Endothelial cell (in vitro differentiated cells): ENCODE measurements around the gene HOGA1. TPM values are rescaled to one million over a fixed set of nuclear protein-coding genes. Genes with fewer than 3 reads are reported as not detected.

Experiments
- DNase-seq: peaks from one replicate; pipeline ENCODE4 v3.0.0; 2021; ENCODE audit warnings: low spot score
- H3K27ac Mint-ChIP-seq: one replicate; pipeline ENCODE4 v1.8.0; 2021; ENCODE audit warnings: mixed read lengths, inconsistent platforms; ENCODE audit not compliant: unreplicated experiment
- H3K27me3 Mint-ChIP-seq: one replicate; pipeline ENCODE4 v1.8.0; 2021; ENCODE audit warnings: mild to moderate bottlenecking, moderate library complexity, mixed read lengths, inconsistent platforms; ENCODE audit not compliant: unreplicated experiment
- H3K36me3 Mint-ChIP-seq: one replicate; pipeline ENCODE4 v1.8.0; 2021; ENCODE audit warnings: mild to moderate bottlenecking, low read depth, mixed read lengths, inconsistent platforms; ENCODE audit not compliant: unreplicated experiment
- H3K4me1 Mint-ChIP-seq: one replicate; pipeline ENCODE4 v1.8.0; 2021; ENCODE audit warnings: mild to moderate bottlenecking, mixed read lengths, inconsistent platforms; ENCODE audit not compliant: unreplicated experiment
- H3K4me3 Mint-ChIP-seq: one replicate; pipeline ENCODE4 v1.8.0; 2021; ENCODE audit warnings: mild to moderate bottlenecking, mixed read lengths, inconsistent platforms; ENCODE audit not compliant: unreplicated experiment
- H3K9me3 Mint-ChIP-seq: one replicate; pipeline ENCODE4 v1.8.0; 2021; ENCODE audit warnings: mixed read lengths, inconsistent platforms; ENCODE audit not compliant: unreplicated experiment
- CTCF ChIP-seq: fragments of 200-600 bp; sonication (generic); IDR thresholded peaks from one replicate; pipeline ENCODE4 v1.5.0; 2021; ENCODE audit warnings: antibody characterized with exemption; ENCODE audit not compliant: unreplicated experiment
- total RNA-seq: library from RNA; stranded (reverse); fragmentation: NEBNext Ultra II Directional; extraction: Animal tissue kit (Norgen Biotek cat#: 25700); gene quantifications from one replicate; pipeline ENCODE4 v1.2.1, GENCODE V29; 2021; ENCODE audit not compliant: unreplicated experiment

HOGA1 gene
- total RNA-seq, 1 donor from 2014 or later, result 0.85 TPM

DNA sequence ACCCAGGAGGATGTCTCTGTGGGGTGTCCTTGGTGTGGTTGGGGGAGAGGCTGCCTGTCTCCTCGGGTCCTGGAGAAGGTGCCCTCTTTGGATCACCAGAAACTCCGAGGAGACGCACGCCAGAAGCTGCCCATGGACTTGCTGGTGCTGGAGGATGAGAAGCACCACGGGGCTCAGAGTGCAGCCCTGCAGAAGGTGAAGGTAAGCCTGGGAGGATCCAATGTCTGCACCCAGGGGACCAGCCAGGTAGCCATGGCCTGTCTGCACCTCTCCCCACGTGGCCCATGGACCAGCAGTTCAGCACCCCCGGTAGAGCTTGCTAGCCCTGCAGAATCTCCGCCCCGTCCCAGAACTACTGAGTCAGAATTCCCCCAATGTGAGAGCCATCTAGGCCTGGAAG, 6.5 kb upstream of the HOGA1 start:
- DNase-seq, result no peak
- H3K36me3 Mint-ChIP-seq, result peaks cover 5% of the 10 kb centered on the region
- no peak overlapping the region for H3K27ac Mint-ChIP-seq
- H3K4me1 Mint-ChIP-seq, result no peaks in the 10 kb centered on the region
- no peaks in the 10 kb centered on the region for H3K9me3 Mint-ChIP-seq
- TF ChIP-seq CTCF, result no peak
- no peak overlapping the region for H3K4me3 Mint-ChIP-seq
- H3K27me3 Mint-ChIP-seq, result peaks cover 8% of the 10 kb centered on the region

DNA sequence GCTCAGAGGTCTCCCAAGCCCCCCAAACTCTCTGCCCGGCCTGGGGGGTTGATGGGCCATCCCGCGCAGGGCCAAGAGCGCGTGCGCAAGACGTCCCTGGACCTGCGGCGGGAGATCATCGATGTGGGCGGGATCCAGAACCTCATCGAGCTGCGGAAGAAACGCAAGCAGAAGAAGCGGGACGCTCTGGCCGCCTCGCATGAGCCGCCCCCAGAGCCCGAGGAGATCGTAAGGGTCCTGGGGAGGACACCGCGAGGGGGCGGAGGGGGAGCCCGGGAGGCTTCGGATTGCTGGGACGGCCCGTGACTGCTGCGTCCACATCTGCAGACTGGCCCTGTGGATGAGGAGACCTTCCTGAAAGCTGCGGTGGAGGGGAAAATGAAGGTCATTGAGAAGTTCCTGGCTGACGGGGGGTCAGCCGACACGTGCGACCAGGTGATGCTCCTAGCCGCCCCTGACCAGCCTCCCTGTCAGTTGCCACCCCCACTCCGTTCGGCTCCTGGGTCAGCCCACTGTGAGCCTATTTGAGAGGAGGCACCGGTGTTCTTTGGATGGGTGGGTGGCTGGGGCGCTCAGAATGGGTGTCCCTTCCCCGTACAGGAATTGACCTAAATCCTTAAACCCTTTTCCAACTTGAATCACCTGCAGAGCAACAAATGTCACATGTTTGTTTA, 5.9 kb upstream of the HOGA1 start:
- no peaks in the 10 kb centered on the region for H3K9me3 Mint-ChIP-seq
- peaks cover 2% of the 10 kb centered on the region for H3K4me1 Mint-ChIP-seq
- H3K4me3 Mint-ChIP-seq, result no peak overlapping the region
- no peak overlapping the region for H3K27ac Mint-ChIP-seq
- no peak for TF ChIP-seq CTCF
- H3K27me3 Mint-ChIP-seq, result peaks cover 5% of the 10 kb centered on the region
- DNase-seq, result no peak
- H3K36me3 Mint-ChIP-seq, result peaks cover 5% of the 10 kb centered on the region

GRCh38 chr10:97580421-97581367, 3.5 kb upstream of the HOGA1 start:
- Mint-ChIP-seq H3K27me3 (peaks cover 5% of the 10 kb centered on the region), H3K36me3 (no peaks in the 10 kb centered on the region), H3K27ac (no peak overlapping the region), H3K4me3 (no peak overlapping the region), H3K9me3 (no peaks in the 10 kb centered on the region), H3K4me1 (peaks cover 2% of the 10 kb centered on the region)
- no peak for DNase-seq
- no peak for TF ChIP-seq CTCF

DNA sequence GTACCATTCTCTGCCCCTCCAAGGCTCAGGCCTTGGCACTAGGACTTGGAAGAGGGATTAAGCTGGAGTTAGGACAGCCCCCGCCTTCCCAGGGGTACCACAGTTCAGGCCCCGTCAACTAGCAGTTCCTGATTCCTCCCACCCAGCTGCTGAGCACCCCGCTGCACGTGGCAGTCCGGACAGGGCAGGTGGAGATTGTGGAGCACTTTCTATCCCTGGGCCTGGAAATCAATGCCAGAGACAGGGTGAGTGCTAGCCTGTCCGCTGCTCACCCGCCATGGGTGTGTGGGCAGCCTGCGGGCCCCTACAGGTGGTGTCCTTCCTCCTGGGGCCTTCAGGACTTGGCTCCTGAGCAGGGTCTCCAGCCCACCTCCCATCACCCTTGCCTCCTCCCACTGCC, 2.0 kb upstream of the HOGA1 start:
- no peak overlapping the region for H3K27ac Mint-ChIP-seq
- no peaks in the 10 kb centered on the region for H3K36me3 Mint-ChIP-seq
- H3K27me3 Mint-ChIP-seq, result peaks cover 4% of the 10 kb centered on the region
- peaks cover 2% of the 10 kb centered on the region for H3K4me1 Mint-ChIP-seq
- no peak for TF ChIP-seq CTCF
- no peak for DNase-seq
- no peak overlapping the region for H3K4me3 Mint-ChIP-seq
- H3K9me3 Mint-ChIP-seq, result no peaks in the 10 kb centered on the region

- Mint-ChIP-seq H3K4me1 (peaks cover 2% of the 10 kb centered on the region), H3K27me3 (peaks cover 4% of the 10 kb centered on the region)
- TF ChIP-seq CTCF, result no peak
Observed at GRCh38 chr10:97583476-97583875, 713 bp upstream of the HOGA1 start.

More at GRCh38 chr10:97583476-97583875, 713 bp upstream of the HOGA1 start:
- H3K4me3 Mint-ChIP-seq, result no peak overlapping the region
- DNase-seq, result no peak
- H3K27ac Mint-ChIP-seq, result no peak overlapping the region
- no peaks in the 10 kb centered on the region for H3K9me3 Mint-ChIP-seq
- no peaks in the 10 kb centered on the region for H3K36me3 Mint-ChIP-seq
